Activated T-helper 1 cell treated with anti-CD3 and anti-CD28 coated beads, Interleukin-12 subunit alpha, Interleukin-12 subunit beta, Interleukin-2, Interleukin-4 antibody, amounts not matched to agents 30 ng/mL and 10 ng/mL and 1 ng/mL, durations not matched to agents 14 hours and 24 hours and 36 hours (primary cell): Measurements from ENCODE around the gene ACSM2A. TPM values are rescaled to one million over a fixed set of nuclear protein-coding genes. Genes with fewer than 3 reads are reported as not detected.
"Not testable (repeated sequence)": the region's sequence is repeated elsewhere in the genome, so short reads cannot be mapped to it uniquely, and the experiment has no call there.

ENCODE experiments used
- DNase-seq: peaks from one replicate; pipeline ENCODE4 v3.0.0; 2021; ENCODE audit warnings: low spot score
- H3K27ac Mint-ChIP-seq: one replicate; pipeline ENCODE4 v1.8.0; 2021; ENCODE audit warnings: mild to moderate bottlenecking, mixed read lengths
- H3K27me3 Mint-ChIP-seq: one replicate; pipeline ENCODE4 v1.8.0; 2022; ENCODE audit warnings: mild to moderate bottlenecking, moderate library complexity, mixed read lengths; ENCODE audit not compliant: insufficient read depth
- H3K36me3 Mint-ChIP-seq: one replicate; pipeline ENCODE4 v1.8.0; 2021; ENCODE audit warnings: low read depth, mixed read lengths
- H3K4me1 Mint-ChIP-seq: one replicate; pipeline ENCODE4 v1.8.0; 2021; ENCODE audit warnings: low read depth, mixed read lengths
- H3K4me3 Mint-ChIP-seq: one replicate; pipeline ENCODE4 v1.8.0; 2021; ENCODE audit warnings: mild to moderate bottlenecking, moderate library complexity, mixed read lengths
- H3K9me3 Mint-ChIP-seq: one replicate; pipeline ENCODE4 v1.8.0; 2021; ENCODE audit warnings: mixed read lengths
- intact Hi-C: fragments of 100-400 bp; cut with micrococcal nuclease; formaldehyde crosslinking; loops from one replicate; pipeline ENCODE4 v1.15.1; 2024
- total RNA-seq: library from RNA; stranded (reverse); gene quantifications from 2 replicates; pipeline ENCODE4 v1.2.3, GENCODE V29; 2022

ACSM2A gene
- total RNA-seq, 1 donor from 2014 or later: not detected

DNA sequence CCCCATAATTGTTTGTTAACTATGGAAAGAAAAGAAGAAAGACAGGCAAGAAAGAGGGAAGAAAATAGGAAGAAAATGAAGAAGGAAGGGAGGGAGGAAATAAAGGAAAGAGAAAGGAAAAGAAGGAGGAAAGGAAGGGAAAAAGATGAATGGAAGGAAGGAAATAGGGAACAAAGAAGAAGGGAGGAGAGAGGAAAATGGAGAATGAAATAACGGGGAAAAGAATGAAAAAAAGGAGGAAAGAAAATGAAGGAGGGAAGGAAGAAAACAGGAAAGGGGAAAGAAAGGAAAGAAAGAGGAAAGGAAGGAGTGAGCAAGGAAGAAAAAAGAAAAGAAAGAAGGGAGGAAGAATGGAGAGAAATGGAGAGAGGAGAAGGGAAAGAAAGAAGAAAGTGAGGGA is 20.8 kb upstream of the ACSM2A start:
- intact Hi-C loops, H3K9me3 Mint-ChIP-seq, H3K4me3 Mint-ChIP-seq, H3K27ac Mint-ChIP-seq, H3K27me3 Mint-ChIP-seq, H3K4me1 Mint-ChIP-seq, H3K36me3 Mint-ChIP-seq, DNase-seq: not testable (repeated sequence)

- Mint-ChIP-seq H3K36me3 (no peaks in the 10 kb centered on the region), H3K4me1 (no peaks in the 10 kb centered on the region), H3K9me3 (no peaks in the 10 kb centered on the region), H3K27ac (no peak overlapping the region), H3K4me3 (no peak overlapping the region), H3K27me3 (peaks cover 1% of the 10 kb centered on the region)
- no peak for DNase-seq
- intact Hi-C loops: no loop called here
Measured at GRCh38 chr16:20430948-20431347, 20.4 kb upstream of the ACSM2A start.

DNA sequence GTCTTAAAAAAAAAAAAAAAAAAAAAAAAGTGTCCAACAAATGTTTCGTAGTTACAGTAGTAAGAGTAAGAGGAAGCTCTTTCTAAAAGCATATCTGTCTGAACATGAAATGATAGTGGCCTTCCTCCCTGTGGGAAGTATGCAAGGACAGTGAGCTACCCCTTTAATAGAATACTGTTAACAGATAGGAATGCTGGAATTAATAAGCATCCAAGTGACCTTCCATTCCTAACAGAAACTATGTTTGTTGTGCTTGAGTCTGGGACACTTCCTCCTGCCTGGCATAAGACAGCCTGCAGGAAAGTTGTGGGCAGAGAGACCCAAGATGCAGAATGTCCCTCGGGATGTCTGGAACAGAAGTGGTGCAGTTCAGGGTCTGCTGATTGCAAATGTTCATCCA is 12.4 kb upstream of the ACSM2A start:
- DNase-seq, H3K9me3 Mint-ChIP-seq, intact Hi-C loops, H3K4me3 Mint-ChIP-seq, H3K27me3 Mint-ChIP-seq, H3K27ac Mint-ChIP-seq, H3K4me1 Mint-ChIP-seq, H3K36me3 Mint-ChIP-seq: not testable (repeated sequence)

DNA sequence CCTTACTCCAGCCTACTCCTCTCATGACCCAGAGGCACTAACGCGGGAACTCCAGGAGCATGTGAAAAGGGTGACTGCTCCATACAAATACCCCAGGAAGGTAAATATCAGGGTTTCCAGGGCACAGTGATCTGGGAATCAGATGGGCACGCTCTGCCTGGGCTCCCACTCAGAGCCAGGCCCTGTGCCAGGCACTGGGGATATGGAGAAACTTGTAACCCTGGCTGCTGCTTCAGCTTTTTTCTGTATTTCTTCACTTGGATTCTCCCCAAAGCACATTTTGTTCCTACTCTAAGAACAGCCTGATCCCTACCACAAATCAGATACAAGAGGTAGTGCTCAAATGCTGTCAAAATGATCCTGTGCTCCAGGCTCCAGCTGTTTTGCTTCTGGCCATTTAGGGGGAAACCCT is 11.5 kb upstream of the ACSM2A start:
- H3K27ac Mint-ChIP-seq, H3K27me3 Mint-ChIP-seq, H3K36me3 Mint-ChIP-seq, intact Hi-C loops, H3K4me3 Mint-ChIP-seq, H3K9me3 Mint-ChIP-seq, DNase-seq, H3K4me1 Mint-ChIP-seq: not testable (repeated sequence)

DNA sequence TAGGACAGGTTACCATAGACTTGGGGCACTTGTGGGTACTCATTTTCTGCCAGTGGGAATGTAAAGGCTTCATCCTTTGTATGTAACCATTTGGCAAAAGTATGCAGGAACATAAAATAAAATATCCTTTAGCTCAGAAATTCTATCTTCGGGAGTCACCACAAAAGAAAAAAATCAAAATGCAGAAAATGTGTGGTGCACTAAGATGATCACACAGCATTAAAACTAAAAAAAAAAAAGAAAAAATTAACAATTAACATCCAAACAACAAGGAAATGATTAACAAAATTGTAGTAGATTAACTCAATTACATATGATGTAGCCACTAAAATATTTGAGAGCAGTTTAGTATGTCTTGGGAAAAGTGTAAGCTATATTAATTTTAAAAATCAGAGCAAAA is 10.6 kb upstream of the ACSM2A start:
- H3K4me1 Mint-ChIP-seq, intact Hi-C loops, H3K36me3 Mint-ChIP-seq, H3K27me3 Mint-ChIP-seq, H3K9me3 Mint-ChIP-seq, H3K4me3 Mint-ChIP-seq, DNase-seq, H3K27ac Mint-ChIP-seq: not testable (repeated sequence)

GRCh38 chr16:20441191-20441590 is 10.1 kb upstream of the ACSM2A start:
- Mint-ChIP-seq H3K36me3 (no peaks in the 10 kb centered on the region), H3K4me3 (no peak overlapping the region), H3K27me3 (no peaks in the 10 kb centered on the region), H3K9me3 (no peaks in the 10 kb centered on the region), H3K27ac (no peak overlapping the region), H3K4me1 (no peaks in the 10 kb centered on the region)
- DNase-seq: no peak
- intact Hi-C loops: no loop called here

GRCh38 chr16:20441859-20442258 is 9.5 kb upstream of the ACSM2A start:
- H3K4me1 Mint-ChIP-seq, DNase-seq, intact Hi-C loops, H3K9me3 Mint-ChIP-seq, H3K27me3 Mint-ChIP-seq, H3K27ac Mint-ChIP-seq, H3K36me3 Mint-ChIP-seq, H3K4me3 Mint-ChIP-seq: not testable (repeated sequence)

DNA sequence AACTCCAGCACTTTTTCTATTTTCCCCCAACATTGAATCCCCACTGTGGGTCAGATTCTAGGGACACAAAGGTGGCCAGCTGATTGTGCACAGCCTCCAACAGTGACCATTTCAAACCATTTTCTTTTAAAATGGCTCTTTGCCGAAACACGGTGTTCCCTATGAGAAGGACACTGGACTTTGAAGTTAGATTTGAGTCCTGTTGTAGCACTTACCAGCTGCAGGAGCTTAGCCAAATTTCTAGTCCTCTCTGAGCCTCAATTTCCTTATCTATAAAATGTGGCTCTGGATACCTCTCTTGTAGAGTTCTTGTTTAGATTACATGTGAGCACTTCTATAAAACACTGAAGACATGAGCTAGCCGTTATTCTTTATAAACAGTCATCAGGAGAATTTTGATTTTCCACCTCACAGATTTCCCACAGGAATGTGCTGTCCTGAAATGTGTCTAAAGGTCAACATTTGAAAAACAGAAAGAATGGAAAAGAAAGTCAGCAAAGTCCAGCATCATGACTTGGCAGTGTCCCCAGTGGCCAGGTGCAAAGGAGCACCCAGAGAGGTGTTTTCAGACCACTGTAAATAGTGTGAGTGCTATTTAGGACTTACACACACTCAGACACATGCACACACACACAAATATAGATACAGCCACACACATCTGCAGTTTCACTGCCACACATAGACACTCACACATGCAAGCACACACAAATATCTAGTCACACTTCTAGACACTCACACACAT is 4.5 kb upstream of the ACSM2A start:
- intact Hi-C loops, H3K27ac Mint-ChIP-seq, H3K36me3 Mint-ChIP-seq, H3K27me3 Mint-ChIP-seq, H3K9me3 Mint-ChIP-seq, H3K4me1 Mint-ChIP-seq, DNase-seq, H3K4me3 Mint-ChIP-seq: not testable (repeated sequence)

- H3K4me1 Mint-ChIP-seq, H3K27ac Mint-ChIP-seq, H3K36me3 Mint-ChIP-seq, H3K4me3 Mint-ChIP-seq, H3K9me3 Mint-ChIP-seq, H3K27me3 Mint-ChIP-seq, DNase-seq, intact Hi-C loops: not testable (repeated sequence)
Measured at GRCh38 chr16:20453633-20454032, 2.3 kb downstream of the ACSM2A start.

DNA sequence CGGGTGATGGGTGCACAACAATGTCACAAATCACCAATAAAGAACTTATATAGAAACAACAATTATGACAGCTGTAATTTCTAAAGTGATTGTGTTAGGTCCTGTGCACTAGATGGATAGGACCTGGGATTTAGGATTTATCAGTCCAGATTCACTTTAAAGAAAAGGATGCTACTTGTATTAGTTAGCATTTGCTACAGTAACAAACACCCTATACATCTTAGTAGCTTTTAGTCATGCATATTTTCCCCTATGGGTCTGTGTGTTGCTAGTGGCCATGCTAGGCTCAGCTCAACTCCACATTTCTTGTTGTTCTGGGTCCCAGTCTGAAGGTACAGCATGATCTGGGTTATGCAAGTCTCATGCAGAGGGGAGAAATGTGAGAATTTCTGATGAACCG is 7.9 kb downstream of the ACSM2A start:
- H3K4me3 Mint-ChIP-seq, H3K27ac Mint-ChIP-seq, H3K4me1 Mint-ChIP-seq, H3K36me3 Mint-ChIP-seq, DNase-seq, H3K9me3 Mint-ChIP-seq, intact Hi-C loops, H3K27me3 Mint-ChIP-seq: not testable (repeated sequence)

DNA sequence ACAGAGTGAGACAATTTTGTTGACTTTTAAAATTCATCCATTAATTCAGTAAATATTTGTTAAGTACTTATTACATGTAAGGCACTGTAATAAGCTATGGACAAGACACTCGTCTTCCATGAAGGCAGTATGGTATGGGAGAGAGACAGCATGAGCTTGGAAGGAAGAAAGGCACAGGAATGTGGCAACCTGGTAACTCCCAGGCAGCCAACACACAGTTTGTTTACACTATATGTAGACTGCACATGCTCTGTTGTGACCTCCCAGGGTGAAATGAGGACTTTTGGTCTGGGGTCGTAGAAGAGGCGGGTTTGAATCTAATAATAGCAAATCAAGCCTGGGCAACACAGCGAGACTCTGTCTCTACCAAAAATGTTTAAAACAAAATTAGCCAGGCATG is 9.0 kb downstream of the ACSM2A start:
- H3K9me3 Mint-ChIP-seq, H3K4me1 Mint-ChIP-seq, H3K27ac Mint-ChIP-seq, H3K36me3 Mint-ChIP-seq, intact Hi-C loops, H3K4me3 Mint-ChIP-seq, DNase-seq, H3K27me3 Mint-ChIP-seq: not testable (repeated sequence)

DNA sequence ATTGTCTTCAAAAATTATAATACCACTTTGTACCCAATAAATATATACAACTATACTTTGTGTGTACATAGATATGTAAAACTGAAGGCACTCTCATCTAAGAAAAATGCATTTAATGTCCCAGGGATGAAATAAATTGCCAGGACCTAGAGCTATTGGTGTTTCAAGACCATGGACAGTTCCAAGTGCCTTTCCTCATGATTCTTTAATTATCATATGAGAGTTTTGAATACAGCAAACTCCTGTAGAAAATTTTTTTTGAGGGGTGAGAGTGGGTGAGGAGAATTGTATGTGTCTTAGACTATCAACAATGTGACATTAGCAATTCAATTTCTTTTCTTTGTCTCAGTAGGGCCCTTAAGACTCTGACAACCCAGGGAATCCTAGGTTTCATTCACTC is 17.6 kb downstream of the ACSM2A start:
- H3K27ac Mint-ChIP-seq, intact Hi-C loops, H3K9me3 Mint-ChIP-seq, DNase-seq, H3K27me3 Mint-ChIP-seq, H3K4me3 Mint-ChIP-seq, H3K4me1 Mint-ChIP-seq, H3K36me3 Mint-ChIP-seq: not testable (repeated sequence)

- H3K9me3 Mint-ChIP-seq, H3K27me3 Mint-ChIP-seq, intact Hi-C loops, H3K4me1 Mint-ChIP-seq, H3K4me3 Mint-ChIP-seq, DNase-seq, H3K36me3 Mint-ChIP-seq, H3K27ac Mint-ChIP-seq: not testable (repeated sequence)
Measured at GRCh38 chr16:20469930-20470329, 18.6 kb downstream of the ACSM2A start.

- DNase-seq, intact Hi-C loops, H3K27ac Mint-ChIP-seq, H3K27me3 Mint-ChIP-seq, H3K9me3 Mint-ChIP-seq, H3K36me3 Mint-ChIP-seq, H3K4me1 Mint-ChIP-seq, H3K4me3 Mint-ChIP-seq: not testable (repeated sequence)
Measured at GRCh38 chr16:20470732-20471131, 19.4 kb downstream of the ACSM2A start.
